Endothelial cell (in vitro differentiated cells): ENCODE measurements around the gene IFT122. TPM values are rescaled to one million over a fixed set of nuclear protein-coding genes. Genes with fewer than 3 reads are reported as not detected.
"Not testable (repeated sequence)": the region's sequence is repeated elsewhere in the genome, so short reads cannot be mapped to it uniquely, and the experiment has no call there.

Experiments used
- DNase-seq: peaks from one replicate; pipeline ENCODE4 v3.0.0; 2021; ENCODE audit warnings: low spot score
- H3K27ac Mint-ChIP-seq: one replicate; pipeline ENCODE4 v1.8.0; 2021; ENCODE audit warnings: mixed read lengths, inconsistent platforms; ENCODE audit not compliant: unreplicated experiment
- H3K27me3 Mint-ChIP-seq: one replicate; pipeline ENCODE4 v1.8.0; 2021; ENCODE audit warnings: mild to moderate bottlenecking, moderate library complexity, mixed read lengths, inconsistent platforms; ENCODE audit not compliant: unreplicated experiment
- H3K36me3 Mint-ChIP-seq: one replicate; pipeline ENCODE4 v1.8.0; 2021; ENCODE audit warnings: mild to moderate bottlenecking, low read depth, mixed read lengths, inconsistent platforms; ENCODE audit not compliant: unreplicated experiment
- H3K4me1 Mint-ChIP-seq: one replicate; pipeline ENCODE4 v1.8.0; 2021; ENCODE audit warnings: mild to moderate bottlenecking, mixed read lengths, inconsistent platforms; ENCODE audit not compliant: unreplicated experiment
- H3K4me3 Mint-ChIP-seq: one replicate; pipeline ENCODE4 v1.8.0; 2021; ENCODE audit warnings: mild to moderate bottlenecking, mixed read lengths, inconsistent platforms; ENCODE audit not compliant: unreplicated experiment
- H3K9me3 Mint-ChIP-seq: one replicate; pipeline ENCODE4 v1.8.0; 2021; ENCODE audit warnings: mixed read lengths, inconsistent platforms; ENCODE audit not compliant: unreplicated experiment
- total RNA-seq: library from RNA; stranded (reverse); fragmentation: NEBNext Ultra II Directional; extraction: Animal tissue kit (Norgen Biotek cat#: 25700); gene quantifications from one replicate; pipeline ENCODE4 v1.2.1, GENCODE V29; 2021; ENCODE audit not compliant: unreplicated experiment
- TF ChIP-seq, protein P1 (sequence below): fragments of 200-600 bp; sonication (generic); IDR thresholded peaks from one replicate; pipeline ENCODE4 v1.5.0; 2021; ENCODE audit warnings: antibody characterized with exemption; ENCODE audit not compliant: unreplicated experiment

Gene IFT122
- total RNA-seq, 1 donor from 2014 or later: 25.1 TPM

DNA sequence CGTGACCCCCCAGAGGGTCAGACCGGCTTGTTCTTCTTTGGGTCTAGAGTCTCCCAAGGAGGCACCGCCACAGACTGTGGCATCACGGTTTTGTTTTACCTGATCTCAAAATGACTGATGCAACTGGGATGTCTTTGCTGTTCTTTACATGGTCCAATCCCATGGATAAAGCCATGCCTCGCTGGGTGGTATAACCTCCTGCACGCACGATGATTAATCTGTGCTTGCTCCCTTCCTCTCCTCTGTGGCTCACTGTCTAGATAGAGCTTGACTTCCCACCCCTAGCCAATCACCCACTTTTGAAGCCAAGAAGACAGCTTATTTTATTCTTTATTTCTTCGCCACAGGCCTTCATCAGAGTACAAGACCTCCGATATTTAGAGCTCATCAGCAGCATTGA lies 51.8 kb downstream of the IFT122 start:
- Mint-ChIP-seq H3K4me1 (peaks cover 70% of the 10 kb centered on the region), H3K9me3 (no peaks in the 10 kb centered on the region), H3K27me3 (peaks cover 2% of the 10 kb centered on the region), H3K4me3 (no peak overlapping the region), H3K27ac (no peak overlapping the region), H3K36me3 (peaks cover 12% of the 10 kb centered on the region)
- TF ChIP-seq, protein P1, sequence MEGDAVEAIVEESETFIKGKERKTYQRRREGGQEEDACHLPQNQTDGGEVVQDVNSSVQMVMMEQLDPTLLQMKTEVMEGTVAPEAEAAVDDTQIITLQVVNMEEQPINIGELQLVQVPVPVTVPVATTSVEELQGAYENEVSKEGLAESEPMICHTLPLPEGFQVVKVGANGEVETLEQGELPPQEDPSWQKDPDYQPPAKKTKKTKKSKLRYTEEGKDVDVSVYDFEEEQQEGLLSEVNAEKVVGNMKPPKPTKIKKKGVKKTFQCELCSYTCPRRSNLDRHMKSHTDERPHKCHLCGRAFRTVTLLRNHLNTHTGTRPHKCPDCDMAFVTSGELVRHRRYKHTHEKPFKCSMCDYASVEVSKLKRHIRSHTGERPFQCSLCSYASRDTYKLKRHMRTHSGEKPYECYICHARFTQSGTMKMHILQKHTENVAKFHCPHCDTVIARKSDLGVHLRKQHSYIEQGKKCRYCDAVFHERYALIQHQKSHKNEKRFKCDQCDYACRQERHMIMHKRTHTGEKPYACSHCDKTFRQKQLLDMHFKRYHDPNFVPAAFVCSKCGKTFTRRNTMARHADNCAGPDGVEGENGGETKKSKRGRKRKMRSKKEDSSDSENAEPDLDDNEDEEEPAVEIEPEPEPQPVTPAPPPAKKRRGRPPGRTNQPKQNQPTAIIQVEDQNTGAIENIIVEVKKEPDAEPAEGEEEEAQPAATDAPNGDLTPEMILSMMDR: no peak
- DNase-seq: no peak

DNA sequence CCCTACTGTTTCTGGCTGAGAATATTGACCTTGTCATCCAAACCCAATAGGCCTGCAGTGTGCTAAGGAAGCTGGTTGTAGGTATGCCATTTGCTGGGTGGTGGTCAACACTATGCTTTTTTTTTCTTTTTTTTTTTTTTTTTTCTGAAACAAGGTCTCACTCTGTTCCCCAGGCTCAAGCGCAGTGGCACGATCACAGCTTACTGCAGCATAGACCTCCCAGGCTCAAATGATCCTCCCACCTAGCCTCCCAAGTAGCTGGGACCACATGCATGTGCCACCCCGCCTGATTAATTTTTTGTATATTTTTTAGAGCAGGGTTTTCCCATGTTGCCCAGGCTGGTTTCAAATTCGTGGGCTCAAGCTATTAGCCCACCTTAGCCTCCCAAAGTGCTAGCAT lies 52.7 kb downstream of the IFT122 start:
- peaks cover 67% of the 10 kb centered on the region for H3K4me1 Mint-ChIP-seq
- peaks cover 4% of the 10 kb centered on the region for H3K27me3 Mint-ChIP-seq
- H3K27ac Mint-ChIP-seq: no peak overlapping the region
- no peak for DNase-seq
- TF ChIP-seq, protein P1: no peak
- no peaks in the 10 kb centered on the region for H3K9me3 Mint-ChIP-seq
- H3K36me3 Mint-ChIP-seq: peaks cover 12% of the 10 kb centered on the region
- H3K4me3 Mint-ChIP-seq: no peak overlapping the region

DNA sequence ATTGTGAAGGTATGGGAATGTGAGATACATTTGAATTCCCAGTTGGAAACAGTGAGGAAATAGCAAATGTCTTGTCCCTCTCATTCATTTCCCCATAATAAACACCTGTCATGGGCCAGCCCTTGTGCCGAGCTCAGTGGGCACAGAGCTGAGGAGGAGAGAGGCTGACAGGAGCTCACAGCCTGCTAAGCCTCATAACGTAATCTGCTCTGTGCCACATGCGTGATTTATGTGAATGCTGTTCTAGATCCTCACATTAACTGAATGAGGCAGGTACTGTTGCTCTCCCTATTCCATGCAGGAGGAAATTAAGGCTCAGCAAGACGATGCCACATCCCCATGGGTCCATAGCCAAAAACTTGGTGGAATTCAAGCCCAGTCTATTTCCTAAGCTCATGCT lies 53.2 kb downstream of the IFT122 start:
- Mint-ChIP-seq H3K27ac (no peak overlapping the region), H3K9me3 (no peaks in the 10 kb centered on the region), H3K4me1 (peaks cover 67% of the 10 kb centered on the region), H3K27me3 (peaks cover 4% of the 10 kb centered on the region), H3K4me3 (no peak overlapping the region), H3K36me3 (peaks cover 12% of the 10 kb centered on the region)
- TF ChIP-seq, protein P1: no peak
- DNase-seq: no peak

DNA sequence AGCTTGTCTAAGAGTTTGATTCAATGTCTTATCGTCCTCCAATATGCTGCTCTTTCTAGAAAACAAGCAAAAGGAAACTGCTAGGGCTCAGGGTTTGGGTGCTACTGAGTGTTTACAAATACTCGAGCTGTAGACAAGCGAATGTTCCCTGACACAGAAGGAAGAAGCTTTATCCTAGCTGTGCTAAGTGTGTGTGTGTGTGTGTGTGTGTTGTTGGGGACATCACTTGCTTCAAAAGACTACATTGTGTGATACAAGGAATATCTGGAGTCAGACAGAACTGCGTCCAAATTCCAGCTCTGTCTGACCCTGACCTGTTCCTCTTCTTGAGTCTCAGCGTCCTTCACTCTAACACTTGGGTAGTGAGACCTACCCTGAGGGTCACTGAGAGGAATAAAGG lies 54.5 kb downstream of the IFT122 start:
- H3K9me3 Mint-ChIP-seq, DNase-seq, H3K36me3 Mint-ChIP-seq, H3K27me3 Mint-ChIP-seq, H3K4me3 Mint-ChIP-seq: not testable (repeated sequence)
- Mint-ChIP-seq H3K4me1 (peaks cover 73% of the 10 kb centered on the region), H3K27ac (peak overlapping the region; percentile 95)

DNA sequence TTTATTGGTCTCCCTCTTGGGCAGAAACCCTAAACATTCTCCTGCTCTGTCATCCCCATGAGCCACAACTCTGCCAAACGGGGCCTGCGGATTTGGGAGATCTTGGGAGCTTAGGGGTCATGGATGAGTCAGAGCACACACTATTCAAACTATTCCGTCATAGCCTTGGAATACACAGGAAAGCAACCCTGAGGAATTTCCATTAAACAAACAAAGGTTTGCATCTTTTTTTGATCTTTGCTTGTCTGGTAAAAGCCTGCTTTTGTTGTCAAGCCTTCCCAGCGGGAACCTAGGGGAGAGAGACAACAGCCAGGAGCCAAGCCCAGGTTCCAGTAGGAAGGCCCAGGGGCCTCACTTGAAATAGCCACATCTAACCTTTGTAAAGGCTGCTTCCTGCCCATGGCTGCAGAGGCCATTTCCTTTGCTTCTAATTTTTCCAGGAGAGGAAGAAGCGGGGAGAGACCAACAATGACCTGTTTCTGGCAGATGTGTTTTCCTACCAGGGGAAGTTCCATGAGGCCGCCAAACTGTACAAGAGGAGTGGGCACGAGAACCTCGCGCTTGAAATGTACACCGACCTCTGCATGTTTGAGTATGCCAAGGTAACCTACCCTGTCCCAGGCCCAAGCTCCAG lies 55.1 kb downstream of the IFT122 start:
- DNase-seq, H3K4me3 Mint-ChIP-seq, H3K27me3 Mint-ChIP-seq, H3K36me3 Mint-ChIP-seq, H3K9me3 Mint-ChIP-seq: not testable (repeated sequence)
- H3K27ac Mint-ChIP-seq: peak overlapping the region; percentile 95
- peaks cover 78% of the 10 kb centered on the region for H3K4me1 Mint-ChIP-seq

DNA sequence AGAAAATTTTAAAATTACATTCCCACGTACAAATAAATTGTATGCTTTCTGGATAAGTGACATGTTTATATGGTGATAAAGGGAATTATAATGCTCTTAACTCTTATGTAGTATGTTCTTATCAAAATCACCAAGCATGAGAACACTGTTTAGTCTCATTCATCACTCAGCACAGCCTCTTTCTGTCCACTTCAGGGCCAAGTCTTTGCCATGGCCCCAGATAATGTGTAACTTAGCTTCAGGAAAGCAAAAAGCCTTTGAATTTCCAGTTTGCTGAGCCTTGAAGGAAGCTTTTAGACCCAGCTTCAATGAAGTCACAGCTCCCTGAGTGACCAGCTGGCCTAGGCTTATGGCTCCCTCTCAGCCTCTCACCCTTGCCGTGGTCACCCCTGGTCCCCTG lies 57.9 kb downstream of the IFT122 start:
- DNase-seq, H3K4me3 Mint-ChIP-seq, H3K9me3 Mint-ChIP-seq, H3K27me3 Mint-ChIP-seq, H3K36me3 Mint-ChIP-seq: not testable (repeated sequence)
- H3K4me1 Mint-ChIP-seq: peaks cover 80% of the 10 kb centered on the region
- H3K27ac Mint-ChIP-seq: peak overlapping the region; percentile 67

DNA sequence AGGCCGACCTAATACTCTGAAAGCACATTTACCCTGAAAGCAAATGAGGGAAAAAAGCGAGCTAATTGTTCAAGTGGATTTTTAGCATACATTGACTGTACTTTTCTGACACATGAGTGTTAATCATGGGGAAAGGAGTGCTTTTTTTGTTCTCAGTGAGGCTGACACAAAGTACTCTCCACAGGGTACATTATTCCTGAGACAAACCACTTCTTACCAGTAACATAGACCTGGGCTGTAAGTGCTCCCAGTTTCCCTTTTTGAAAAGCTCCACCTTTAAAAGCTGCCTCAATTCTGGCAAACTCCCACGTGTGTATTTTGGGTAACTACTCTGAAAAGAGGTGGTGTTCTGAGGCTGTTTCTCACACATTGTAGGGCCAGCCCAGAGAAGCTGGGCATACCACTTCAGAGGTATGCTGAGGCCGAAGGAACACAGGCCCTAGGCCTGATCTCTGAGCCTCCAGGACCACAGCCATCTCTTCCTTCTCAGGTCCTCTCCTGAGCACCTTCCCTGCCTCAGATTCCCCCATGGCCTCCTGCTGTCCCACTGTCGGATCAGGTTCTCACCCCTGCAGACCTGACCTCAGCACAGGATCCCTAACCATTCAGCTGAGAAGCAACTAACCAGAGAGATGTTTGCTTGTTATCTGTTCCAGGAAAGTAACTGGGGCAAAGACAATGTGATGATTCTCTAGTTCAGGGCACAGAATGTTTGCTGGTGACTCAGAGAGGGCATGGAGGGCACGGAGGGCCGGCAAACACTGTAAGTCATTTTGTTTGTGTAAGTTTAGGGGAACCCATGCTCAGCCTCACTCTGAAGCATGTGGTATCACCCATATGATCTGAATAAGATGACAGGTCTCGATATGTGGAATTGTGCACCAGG lies 58.8 kb downstream of the IFT122 start:
- H3K36me3 Mint-ChIP-seq, H3K27me3 Mint-ChIP-seq, DNase-seq, H3K9me3 Mint-ChIP-seq, H3K4me3 Mint-ChIP-seq: not testable (repeated sequence)
- peak overlapping the region; percentile 97 for H3K27ac Mint-ChIP-seq
- H3K4me1 Mint-ChIP-seq: peaks cover 71% of the 10 kb centered on the region

DNA sequence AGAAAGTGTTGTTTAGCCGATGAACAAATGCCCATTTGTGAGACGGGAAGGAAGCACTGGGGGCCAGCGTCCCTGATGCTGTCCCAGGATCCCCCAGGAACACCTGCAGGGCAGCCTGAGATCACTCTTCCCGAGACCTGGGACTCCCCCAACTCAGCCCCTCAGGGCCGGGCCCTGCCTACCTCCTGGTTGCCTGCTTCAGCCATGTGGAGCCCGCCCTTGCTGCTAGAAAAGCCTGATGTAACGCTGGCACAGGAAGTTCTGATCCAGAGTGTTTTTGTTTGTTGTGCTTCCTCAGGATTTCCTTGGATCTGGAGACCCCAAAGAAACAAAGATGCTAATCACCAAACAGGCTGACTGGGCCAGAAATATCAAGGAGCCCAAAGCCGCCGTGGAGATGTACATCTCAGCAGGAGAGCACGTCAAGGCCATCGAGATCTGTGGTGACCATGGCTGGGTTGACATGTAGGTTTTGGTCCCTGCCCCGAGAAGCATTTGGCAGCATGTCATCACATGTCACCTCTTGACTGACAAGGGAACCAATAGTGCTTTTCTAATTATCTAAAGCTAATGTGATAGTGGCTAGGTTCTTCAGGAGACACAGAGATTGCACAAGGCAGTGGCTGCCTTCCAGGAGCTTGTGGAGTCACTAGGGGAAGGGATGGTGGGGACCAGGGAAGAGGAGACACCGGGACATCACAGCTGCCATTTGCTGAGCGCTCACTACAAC lies 59.7 kb downstream of the IFT122 start:
- Mint-ChIP-seq H3K4me1 (peaks cover 62% of the 10 kb centered on the region), H3K36me3 (peaks cover 13% of the 10 kb centered on the region), H3K4me3 (peak overlapping the region; percentile 69), H3K27ac (peak overlapping the region; percentile 99)
- H3K9me3 Mint-ChIP-seq, H3K27me3 Mint-ChIP-seq: not testable (repeated sequence)
- peak; percentile 34 for DNase-seq
